Neural progenitor cell (in vitro differentiated cells): ENCODE data around the gene ECT2.

Experiments used
- EZH2phosphoT487 ChIP-seq: fragments of 200-600 bp; sonication (generic); IDR thresholded peaks from 2 replicates; pipeline ENCODE4 v1.6.1; 2017; ENCODE audit warnings: antibody characterized with exemption
- TF ChIP-seq, protein P1 (sequence below): fragments of 200-600 bp; sonication (generic); IDR thresholded peaks from 2 replicates; pipeline ENCODE4 v1.5.1; 2017; ENCODE audit warnings: antibody characterized with exemption, mild to moderate bottlenecking

DNA sequence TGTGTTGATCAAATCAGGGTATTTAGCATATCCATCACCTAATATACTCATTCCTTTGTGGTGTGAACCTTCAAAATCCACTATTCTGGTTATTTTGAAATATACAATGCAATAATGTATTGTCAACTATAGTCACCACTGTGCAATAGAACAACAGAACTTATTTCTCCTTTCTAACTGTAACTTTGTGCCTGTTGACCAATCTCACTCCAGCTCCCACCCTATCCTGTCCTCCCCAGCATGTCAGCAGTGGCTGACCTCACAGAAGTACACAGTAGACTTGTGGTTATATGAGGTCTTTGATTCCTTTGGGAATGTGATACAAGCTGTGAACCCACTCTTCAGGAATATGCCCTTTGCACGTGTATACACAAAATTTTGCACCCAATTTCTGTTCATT is 64.2 kb downstream of the ECT2 start:
- TF ChIP-seq, protein P1, sequence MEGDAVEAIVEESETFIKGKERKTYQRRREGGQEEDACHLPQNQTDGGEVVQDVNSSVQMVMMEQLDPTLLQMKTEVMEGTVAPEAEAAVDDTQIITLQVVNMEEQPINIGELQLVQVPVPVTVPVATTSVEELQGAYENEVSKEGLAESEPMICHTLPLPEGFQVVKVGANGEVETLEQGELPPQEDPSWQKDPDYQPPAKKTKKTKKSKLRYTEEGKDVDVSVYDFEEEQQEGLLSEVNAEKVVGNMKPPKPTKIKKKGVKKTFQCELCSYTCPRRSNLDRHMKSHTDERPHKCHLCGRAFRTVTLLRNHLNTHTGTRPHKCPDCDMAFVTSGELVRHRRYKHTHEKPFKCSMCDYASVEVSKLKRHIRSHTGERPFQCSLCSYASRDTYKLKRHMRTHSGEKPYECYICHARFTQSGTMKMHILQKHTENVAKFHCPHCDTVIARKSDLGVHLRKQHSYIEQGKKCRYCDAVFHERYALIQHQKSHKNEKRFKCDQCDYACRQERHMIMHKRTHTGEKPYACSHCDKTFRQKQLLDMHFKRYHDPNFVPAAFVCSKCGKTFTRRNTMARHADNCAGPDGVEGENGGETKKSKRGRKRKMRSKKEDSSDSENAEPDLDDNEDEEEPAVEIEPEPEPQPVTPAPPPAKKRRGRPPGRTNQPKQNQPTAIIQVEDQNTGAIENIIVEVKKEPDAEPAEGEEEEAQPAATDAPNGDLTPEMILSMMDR, result no peak
- no peak for TF ChIP-seq EZH2phosphoT487
